ENCODE data around the gene RRAGB.
"Not testable (repeated sequence)": the region's sequence is repeated elsewhere in the genome, so short reads cannot be mapped to it uniquely, and the experiment has no call there.

The RRAGB gene, protein sequence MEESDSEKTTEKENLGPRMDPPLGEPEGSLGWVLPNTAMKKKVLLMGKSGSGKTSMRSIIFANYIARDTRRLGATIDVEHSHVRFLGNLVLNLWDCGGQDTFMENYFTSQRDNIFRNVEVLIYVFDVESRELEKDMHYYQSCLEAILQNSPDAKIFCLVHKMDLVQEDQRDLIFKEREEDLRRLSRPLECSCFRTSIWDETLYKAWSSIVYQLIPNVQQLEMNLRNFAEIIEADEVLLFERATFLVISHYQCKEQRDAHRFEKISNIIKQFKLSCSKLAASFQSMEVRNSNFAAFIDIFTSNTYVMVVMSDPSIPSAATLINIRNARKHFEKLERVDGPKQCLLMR

GRCh38 chrX:55717521-55718497 lies at the start of gene RRAGB:
TSS of gene RRAGB (plus strand) at chrX:55717749. CDS start at chrX:55718328, 579 bp downstream.
- peak; percentile 1 to 97 (median 89) for DNase-seq

GRCh38 chrX:55668084-55668483 lies 49.5 kb upstream of the RRAGB start:
- DNase-seq: no peak

GRCh38 chrX:55688579-55688978 lies 29.0 kb upstream of the RRAGB start:
- not testable (repeated sequence) for DNase-seq

GRCh38 chrX:55695227-55696018 lies 22.1 kb upstream of the RRAGB start:
- no peak for DNase-seq

DNA sequence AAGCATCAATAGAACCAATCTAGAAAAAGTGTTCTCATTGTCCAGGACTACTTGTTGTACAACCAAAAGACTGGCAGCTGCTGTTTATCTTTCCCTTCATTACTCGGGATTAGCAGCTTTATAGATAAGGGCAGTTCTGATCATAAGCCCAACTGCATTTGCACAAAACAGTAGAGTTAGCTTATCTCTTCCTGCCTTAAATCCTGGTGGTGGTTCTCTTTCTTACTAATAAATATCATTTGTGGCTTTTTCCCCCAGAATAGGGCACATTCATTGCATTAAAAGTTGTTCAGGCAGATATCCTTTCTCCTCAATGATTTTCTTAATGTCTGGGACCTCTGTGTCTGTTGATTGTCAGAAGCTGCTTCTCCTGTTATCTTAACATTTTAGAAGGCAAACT lies 20.2 kb upstream of the RRAGB start:
- DNase-seq: no peak

- no peak for DNase-seq
Observed at GRCh38 chrX:55702671-55703070, 14.9 kb upstream of the RRAGB start.

GRCh38 chrX:55703436-55703835 lies 14.1 kb upstream of the RRAGB start:
- DNase-seq: not testable (repeated sequence)

DNA sequence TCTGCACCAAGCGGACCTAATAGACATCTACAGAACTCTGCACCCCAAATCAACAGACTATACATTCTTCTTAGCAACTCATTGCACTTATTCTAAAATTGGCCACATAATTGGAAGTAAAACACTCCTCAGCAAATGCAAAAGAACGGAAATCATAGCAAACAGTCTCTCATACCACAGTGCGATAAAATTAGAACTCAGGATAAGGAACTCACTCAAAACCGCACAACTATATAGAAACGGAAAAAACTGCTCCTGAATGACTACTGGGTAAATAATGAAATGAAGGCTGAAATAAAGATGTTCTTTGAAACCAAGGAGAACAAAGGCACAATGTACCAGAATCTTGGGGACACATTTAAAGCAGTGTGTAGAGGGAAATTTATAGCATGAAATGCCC lies 12.5 kb upstream of the RRAGB start:
- DNase-seq: not testable (repeated sequence)

DNA sequence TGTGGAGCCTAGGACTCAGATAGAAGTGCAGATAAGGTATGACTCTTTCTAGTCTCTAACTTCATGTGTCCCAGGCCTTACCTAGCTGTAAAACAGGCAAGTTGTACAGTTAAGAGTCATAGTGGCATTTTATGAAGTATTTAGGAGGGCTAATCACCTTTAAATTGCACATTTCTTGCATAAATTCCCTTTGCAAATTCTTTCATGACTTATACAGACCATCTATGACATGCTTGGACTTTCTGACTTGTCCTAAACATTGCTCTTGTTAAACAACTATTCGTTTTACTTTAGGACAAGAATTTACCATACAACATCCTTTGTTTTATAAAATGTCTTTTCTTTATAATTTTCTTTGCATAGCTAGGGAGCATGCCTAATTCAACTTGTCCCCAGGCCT lies 7.8 kb upstream of the RRAGB start:
- DNase-seq: no peak

- no peak for DNase-seq
Observed at GRCh38 chrX:55710701-55711100, 6.8 kb upstream of the RRAGB start.

DNA sequence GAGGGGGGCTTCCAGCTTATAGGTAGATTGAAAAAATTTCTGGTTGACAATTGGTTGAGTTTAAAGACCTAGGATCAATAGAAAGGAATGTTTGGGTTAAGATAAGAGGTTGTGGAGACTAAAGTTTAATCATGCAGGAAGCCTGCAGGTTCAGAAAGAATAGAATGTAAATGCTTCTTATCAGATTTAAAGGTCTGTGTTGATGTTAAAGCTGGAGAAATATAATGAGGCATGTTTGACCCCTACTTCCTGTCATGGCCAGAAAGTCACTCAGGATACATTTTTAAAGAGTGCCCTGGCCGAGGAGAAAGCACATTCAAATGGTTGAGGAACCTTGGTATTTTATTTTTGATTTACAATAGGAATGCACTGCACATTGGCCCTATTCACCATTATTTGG lies 3.9 kb upstream of the RRAGB start:
- no peak for DNase-seq

GRCh38 chrX:55714161-55714560 lies 3.4 kb upstream of the RRAGB start:
- no peak for DNase-seq

DNA sequence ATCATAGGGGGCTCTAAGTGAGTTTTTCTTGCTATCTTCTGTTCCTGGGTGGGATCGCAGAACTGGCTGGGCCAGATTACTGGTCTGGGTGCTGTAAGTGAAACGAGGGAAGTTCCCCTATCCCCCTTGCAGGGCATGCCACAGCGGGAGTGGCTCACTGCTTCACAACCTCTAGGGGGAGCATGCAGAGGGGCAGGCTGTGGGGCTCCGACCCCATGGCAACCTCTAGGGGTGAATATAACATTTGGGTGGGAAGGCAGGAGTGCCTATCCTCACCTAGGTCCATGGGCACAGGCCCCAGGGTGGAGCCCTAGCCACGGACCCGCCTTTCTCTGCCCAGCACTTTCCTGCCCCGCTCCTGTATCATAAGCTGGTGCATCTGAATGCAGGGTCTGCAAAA lies 1.7 kb upstream of the RRAGB start:
- DNase-seq: no peak

DNA sequence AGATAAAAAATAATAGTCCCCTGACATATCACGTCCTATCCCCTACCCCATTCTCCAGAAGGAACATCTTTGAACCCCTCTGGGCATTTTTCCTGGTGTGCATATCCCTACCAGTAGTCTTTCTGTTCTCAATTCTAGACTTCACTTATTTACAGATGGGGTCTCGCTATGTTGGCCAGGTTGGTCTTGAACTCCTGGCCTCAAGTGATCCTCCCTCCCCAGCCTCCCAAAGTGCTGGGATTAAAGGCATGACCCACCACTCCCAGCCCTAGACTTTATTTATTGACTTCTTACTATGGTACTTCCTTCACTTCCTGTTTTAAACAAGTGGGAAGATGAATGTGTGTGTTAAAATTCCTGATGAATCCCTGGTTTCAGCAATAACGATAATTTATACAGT lies 612 bp upstream of the RRAGB start:
- no peak for DNase-seq

- no peak for DNase-seq
Observed at GRCh38 chrX:55731826-55732225, 14.3 kb downstream of the RRAGB start.

- no peak for DNase-seq
Observed at GRCh38 chrX:55738969-55739368, 21.4 kb downstream of the RRAGB start.

DNA sequence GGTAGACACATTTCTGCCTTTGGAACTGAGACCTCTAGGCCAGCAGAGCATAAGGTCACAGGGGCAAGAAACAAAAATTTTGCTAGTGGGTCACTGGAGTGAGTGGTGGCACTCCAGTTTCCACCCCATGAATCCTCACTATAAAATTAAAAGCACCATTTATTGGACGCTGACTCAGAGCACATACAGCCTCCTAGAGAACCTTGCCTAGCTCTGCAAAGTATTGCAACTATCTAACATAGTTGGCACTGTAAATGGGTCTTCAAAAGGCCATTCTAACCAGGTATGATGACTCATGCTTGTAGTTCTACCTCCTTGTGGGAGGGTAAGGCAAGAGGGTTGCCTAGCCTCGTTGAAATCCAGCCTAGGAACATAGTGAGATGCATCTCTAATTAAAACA lies 25.1 kb downstream of the RRAGB start:
- no peak for DNase-seq

DNA sequence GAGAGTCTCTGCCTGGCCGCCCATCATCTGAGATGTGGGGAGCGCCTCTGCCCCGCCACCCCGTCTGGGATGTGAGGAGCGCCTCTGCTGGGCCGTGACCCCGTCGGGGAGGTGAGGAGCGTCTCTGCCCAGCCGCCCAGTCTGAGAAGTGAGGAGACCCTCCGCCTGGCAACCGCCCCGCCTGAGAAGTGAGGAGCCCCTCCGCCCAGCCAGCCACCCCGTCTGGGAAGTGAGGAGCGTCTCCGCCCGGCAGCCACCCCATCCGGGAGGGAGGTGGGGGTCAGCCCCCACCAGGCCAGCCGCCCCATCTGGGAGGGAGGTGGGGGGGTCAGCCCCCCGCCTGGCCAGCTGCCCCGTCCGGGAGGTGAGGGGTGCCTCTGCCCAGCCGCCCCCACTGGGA lies 30.9 kb downstream of the RRAGB start:
- not testable (repeated sequence) for DNase-seq

- no peak for DNase-seq
Observed at GRCh38 chrX:55750256-55750655, 32.7 kb downstream of the RRAGB start.

DNA sequence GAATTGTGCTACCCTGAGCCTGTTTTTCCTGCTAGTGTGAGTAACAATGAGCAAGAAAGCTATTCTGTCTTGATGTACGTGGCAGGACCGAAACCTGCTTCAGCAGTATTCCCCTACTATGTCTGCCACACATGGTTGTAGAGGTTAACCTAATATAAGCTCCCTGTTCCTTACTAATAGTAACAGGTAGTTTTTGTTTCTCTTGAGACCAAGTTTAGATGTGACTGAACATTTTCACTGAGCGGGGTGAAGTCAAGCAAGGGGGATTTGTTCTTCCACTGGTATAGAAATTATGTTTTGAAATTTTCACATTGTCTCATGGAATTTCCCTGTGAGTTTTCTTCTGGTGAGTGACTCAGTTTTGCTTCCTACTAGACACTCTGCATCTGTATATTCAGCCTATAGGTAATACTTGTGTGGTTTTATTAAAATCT lies 37.3 kb downstream of the RRAGB start:
- DNase-seq: no peak

- DNase-seq: no peak
Observed at GRCh38 chrX:55758033-55758432, 40.5 kb downstream of the RRAGB start.

DNA sequence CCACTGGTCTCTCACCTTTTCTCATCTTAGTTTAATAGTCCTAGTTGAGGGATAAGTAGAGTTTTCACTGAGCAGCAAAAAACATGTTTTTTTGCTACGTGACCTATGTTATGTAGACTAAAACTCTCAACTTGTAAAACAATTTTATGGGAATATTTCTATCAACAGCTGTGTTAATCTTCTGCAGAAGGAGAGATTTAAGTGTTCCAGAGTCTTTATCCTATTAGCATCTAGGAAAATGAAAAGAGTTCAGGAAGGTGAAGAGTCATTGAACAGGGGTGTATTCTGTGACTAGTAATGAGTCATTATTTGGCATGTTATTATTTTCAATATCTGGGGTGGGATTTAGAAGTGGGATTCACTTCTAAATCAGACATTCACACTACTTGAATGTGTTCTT lies 41.9 kb downstream of the RRAGB start:
- no peak for DNase-seq

Data from amygdala (tissue), 56 donors.